HG03159 (cell line): ENCODE results near the gene IFI6.
"Not testable (repeated sequence)": the region's sequence is repeated elsewhere in the genome, so short reads cannot be mapped to it uniquely, and the experiment has no call there.

ENCODE experiments used
- ATAC-seq: cut with Tn5 transposase; IDR thresholded peaks from one replicate; pipeline ENCODE4 v1.9.1; 2021; ENCODE audit warnings: mild to moderate bottlenecking, moderate library complexity; ENCODE audit not compliant: unreplicated experiment

Gene IFI6

GRCh38 chr1:27671964-27672749, at the start of gene IFI6:
TSS of gene IFI6 (minus strand) at chr1:27672192. CDS start at chr1:27669314, 2,878 bp downstream.
- peak; percentile 79 for ATAC-seq

- no peak for ATAC-seq
These were observed 47.6 kb upstream of the IFI6 start for GRCh38 chr1:27719286-27720251.

GRCh38 chr1:27716262-27716895, 44.4 kb upstream of the IFI6 start:
- no peak for ATAC-seq

GRCh38 chr1:27713869-27714513, 42.0 kb upstream of the IFI6 start:
- ATAC-seq, result no peak

- ATAC-seq, result no peak
These were observed 41.2 kb upstream of the IFI6 start for GRCh38 chr1:27713139-27713725.

GRCh38 chr1:27710574-27710973, 38.6 kb upstream of the IFI6 start:
- ATAC-seq, result no peak

GRCh38 chr1:27705545-27705944, 33.6 kb upstream of the IFI6 start:
- no peak for ATAC-seq

GRCh38 chr1:27704958-27705357, 33.0 kb upstream of the IFI6 start:
- no peak for ATAC-seq

GRCh38 chr1:27696835-27697234, 24.8 kb upstream of the IFI6 start:
- ATAC-seq, result not testable (repeated sequence)

GRCh38 chr1:27690183-27690582, 18.2 kb upstream of the IFI6 start:
- no peak for ATAC-seq

- ATAC-seq, result no peak
These were observed 17.6 kb upstream of the IFI6 start for GRCh38 chr1:27689423-27690173.

GRCh38 chr1:27687906-27688305, 15.9 kb upstream of the IFI6 start:
- ATAC-seq, result no peak

GRCh38 chr1:27686223-27686990, 14.4 kb upstream of the IFI6 start:
- no peak for ATAC-seq

GRCh38 chr1:27684176-27684575, 12.2 kb upstream of the IFI6 start:
- ATAC-seq, result no peak

- ATAC-seq, result no peak
These were observed 10.5 kb upstream of the IFI6 start for GRCh38 chr1:27682351-27682944.

- not testable (repeated sequence) for ATAC-seq
These were observed 9.6 kb upstream of the IFI6 start for GRCh38 chr1:27681580-27681979.

- ATAC-seq, result not testable (repeated sequence)
These were observed 8.3 kb upstream of the IFI6 start for GRCh38 chr1:27680225-27680791.

GRCh38 chr1:27678747-27679146, 6.8 kb upstream of the IFI6 start:
- ATAC-seq, result no peak
